Measurements from ENCODE around the gene ASTL.
"Not testable (repeated sequence)": the region's sequence is repeated elsewhere in the genome, so short reads cannot be mapped to it uniquely, and the experiment has no call there.

The ASTL gene

DNA sequence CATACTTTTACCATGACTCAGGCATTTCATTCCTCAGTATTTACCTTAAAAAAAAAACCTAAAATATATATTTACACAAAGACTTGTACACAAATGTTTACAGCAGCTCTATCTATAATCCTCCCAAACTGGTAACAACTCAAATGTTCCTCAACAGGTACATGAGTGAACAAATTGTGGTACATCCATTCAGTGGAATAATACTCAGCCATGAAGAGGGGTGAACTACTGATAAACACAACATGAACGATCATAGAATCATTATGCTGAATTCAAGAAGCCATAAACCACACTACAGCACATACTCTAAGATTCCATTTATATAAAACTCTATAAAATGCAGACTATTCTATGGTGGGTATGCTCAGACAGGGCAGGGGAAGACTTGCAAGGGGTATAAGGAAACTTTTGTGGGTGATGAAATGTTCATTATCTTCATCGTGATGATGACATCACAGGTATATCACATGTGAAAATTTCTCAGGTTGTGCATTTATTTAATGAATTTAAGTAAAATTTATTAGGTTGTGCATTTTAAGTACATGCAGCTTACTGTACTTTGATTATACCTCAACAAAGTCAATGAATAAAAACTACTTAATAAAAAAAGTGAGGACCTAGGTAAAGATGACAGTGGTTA is 31.7 kb upstream of the ASTL start:
- H3K4me3 ChIP-seq (ENCODE audit: low read depth, low read length) = no peak overlapping the region
- TF ChIP-seq, protein P1, sequence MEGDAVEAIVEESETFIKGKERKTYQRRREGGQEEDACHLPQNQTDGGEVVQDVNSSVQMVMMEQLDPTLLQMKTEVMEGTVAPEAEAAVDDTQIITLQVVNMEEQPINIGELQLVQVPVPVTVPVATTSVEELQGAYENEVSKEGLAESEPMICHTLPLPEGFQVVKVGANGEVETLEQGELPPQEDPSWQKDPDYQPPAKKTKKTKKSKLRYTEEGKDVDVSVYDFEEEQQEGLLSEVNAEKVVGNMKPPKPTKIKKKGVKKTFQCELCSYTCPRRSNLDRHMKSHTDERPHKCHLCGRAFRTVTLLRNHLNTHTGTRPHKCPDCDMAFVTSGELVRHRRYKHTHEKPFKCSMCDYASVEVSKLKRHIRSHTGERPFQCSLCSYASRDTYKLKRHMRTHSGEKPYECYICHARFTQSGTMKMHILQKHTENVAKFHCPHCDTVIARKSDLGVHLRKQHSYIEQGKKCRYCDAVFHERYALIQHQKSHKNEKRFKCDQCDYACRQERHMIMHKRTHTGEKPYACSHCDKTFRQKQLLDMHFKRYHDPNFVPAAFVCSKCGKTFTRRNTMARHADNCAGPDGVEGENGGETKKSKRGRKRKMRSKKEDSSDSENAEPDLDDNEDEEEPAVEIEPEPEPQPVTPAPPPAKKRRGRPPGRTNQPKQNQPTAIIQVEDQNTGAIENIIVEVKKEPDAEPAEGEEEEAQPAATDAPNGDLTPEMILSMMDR (IDR thresholded peaks at IDR 0.05; ENCODE audit: control insufficient read depth, extremely low read depth, insufficient read depth) = no peak
- no peak for DNase-seq (ENCODE audit: low read depth)

DNA sequence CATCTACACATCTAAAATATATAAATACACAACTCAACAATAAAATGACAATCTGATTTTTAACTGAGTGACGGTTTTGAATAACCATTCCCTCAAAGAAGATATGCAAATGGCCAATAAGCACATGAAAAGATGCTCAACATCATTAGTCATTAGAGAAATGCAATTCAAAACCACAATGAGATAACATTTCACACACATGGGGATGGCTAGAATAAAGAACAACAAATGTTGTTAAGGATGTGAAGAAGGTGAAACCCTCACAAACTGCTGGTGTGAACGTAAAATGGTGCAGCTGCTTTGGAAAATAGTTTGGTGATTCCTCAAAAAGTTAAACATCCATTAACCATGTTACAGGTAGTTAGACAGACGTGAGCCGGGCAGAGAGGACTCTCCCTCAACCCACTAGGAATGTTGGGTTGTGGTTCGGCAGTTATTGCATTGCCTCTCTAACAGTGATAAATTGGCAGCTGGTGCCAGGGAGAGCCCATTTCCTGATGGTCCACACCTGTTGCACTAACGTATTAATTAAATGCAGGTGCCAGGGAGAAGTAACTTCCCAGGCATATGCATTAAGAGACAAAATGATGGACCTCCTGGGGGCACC is 29.2 kb upstream of the ASTL start:
- TF ChIP-seq, protein P1 (IDR thresholded peaks at IDR 0.05; ENCODE audit: control insufficient read depth, extremely low read depth, insufficient read depth) = no peak
- no peak overlapping the region for H3K4me3 ChIP-seq (ENCODE audit: low read depth, low read length)
- DNase-seq (ENCODE audit: low read depth) = no peak

DNA sequence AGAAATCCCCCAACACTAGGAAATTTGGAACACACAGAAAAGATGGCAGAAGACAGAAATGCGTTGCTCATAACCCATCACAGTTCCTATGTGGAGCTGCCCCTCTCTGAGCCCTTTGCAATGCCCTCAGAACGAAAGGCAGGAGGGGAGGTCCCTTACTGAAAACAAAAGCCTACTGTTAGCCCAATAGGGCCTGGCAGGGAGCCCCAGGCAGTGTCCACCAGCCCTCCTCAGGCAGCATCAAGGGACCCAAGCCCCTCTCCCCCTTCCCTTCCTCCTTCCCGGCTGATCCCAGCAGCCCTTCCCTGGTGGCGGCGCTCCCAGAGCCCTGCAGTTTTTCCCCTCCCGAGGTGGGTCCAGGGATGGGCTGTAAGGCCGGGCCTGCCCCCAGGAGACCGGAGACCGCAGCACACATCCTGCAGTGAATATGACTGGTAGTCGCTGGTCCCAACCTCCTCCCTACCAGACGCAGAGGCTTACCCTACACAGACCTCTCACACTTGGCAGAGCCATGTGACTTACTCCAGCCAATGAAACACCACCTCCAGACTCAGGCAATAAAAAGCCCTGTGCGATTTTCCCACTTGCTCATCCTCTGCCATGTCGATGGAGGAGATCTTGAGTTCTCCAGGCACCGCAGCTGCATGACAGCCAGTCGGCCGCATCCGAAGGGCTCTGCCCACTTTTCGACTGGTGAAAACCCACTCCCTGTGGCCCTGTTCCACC is 26.3 kb upstream of the ASTL start:
- no peak overlapping the region for H3K4me3 ChIP-seq (ENCODE audit: low read depth, low read length)
- TF ChIP-seq, protein P1 (IDR thresholded peaks at IDR 0.05; ENCODE audit: control insufficient read depth, extremely low read depth, insufficient read depth) = no peak
- DNase-seq (ENCODE audit: low read depth) = no peak

DNA sequence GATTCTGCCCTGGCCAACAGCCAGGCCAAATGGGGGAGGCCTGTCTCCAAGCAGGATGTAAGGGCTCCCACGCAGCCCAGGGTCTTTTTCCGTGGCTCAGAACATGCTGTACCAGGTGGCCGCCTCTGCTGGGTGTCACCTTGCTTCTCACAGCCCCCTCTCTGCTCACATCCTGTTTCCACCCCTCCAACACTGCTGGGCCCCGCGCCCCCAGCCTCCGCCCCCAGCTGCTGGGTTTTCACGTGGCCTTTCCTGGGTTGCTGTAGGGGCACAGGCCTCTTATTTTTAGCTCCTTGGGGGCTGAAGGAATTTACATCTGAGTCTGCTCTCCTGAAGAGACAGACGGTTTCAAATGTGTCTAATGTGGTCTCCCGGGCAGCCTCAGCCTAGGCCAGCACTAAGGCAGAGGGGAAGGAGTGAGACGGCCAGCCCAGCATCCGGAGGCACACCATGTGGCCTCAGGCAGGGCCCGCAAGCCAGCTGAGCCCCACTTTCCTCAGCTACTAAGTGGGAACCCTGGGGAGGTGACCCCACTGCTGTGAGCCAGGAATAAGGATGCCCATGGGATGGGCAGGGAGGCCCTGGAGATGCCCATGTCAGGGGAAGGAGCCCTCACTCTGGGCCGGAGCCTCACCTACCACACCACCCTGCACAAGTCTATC is 25.6 kb upstream of the ASTL start:
- no peak for DNase-seq (ENCODE audit: low read depth)
- H3K4me3 ChIP-seq (ENCODE audit: low read depth, low read length) = no peak overlapping the region
- TF ChIP-seq, protein P1 (IDR thresholded peaks at IDR 0.05; ENCODE audit: control insufficient read depth, extremely low read depth, insufficient read depth) = no peak

DNA sequence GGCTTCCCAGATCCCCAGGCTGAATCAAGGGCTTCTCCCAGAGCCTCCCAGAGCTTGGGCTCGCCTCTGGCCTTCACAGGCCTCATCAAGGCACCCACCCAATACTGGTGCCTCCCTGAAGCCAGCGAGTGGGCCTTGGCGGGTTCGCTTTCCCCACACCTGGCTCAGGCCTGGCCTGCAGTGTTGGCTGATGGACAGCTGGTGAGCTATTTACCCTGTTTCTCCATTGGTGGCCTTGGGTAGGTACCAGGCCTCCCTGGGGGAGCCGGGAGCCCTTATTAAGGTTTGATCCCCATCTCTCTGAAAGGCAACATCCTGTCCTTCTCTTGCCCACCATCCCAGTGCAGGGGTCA is 25.1 kb upstream of the ASTL start:
- H3K4me3 ChIP-seq (ENCODE audit: low read depth, low read length) = no peak overlapping the region
- DNase-seq (ENCODE audit: low read depth) = no peak
- TF ChIP-seq, protein P1 (IDR thresholded peaks at IDR 0.05; ENCODE audit: control insufficient read depth, extremely low read depth, insufficient read depth) = no peak

DNA sequence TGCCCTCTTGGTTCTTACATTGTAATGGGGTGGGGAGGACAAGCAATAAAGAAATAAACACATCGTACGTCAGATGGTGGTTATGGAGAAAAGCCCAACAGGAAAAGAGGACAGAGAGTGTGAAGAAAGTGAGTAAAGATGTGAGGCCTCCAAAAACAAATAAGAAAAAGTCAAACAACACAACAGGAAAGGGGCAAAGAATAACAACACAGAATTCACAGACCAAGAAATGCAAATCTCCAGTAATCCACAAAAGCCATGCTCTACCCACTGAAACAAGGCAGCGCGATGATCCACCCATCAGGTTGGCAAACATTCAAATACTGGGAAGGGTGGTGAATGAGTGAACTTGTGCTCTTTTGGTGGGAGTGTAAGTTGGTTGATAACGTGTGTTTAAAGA is 23.6 kb upstream of the ASTL start:
- no peak overlapping the region for H3K4me3 ChIP-seq (ENCODE audit: low read depth, low read length)
- TF ChIP-seq, protein P1 (IDR thresholded peaks at IDR 0.05; ENCODE audit: control insufficient read depth, extremely low read depth, insufficient read depth) = no peak
- no peak for DNase-seq (ENCODE audit: low read depth)

DNA sequence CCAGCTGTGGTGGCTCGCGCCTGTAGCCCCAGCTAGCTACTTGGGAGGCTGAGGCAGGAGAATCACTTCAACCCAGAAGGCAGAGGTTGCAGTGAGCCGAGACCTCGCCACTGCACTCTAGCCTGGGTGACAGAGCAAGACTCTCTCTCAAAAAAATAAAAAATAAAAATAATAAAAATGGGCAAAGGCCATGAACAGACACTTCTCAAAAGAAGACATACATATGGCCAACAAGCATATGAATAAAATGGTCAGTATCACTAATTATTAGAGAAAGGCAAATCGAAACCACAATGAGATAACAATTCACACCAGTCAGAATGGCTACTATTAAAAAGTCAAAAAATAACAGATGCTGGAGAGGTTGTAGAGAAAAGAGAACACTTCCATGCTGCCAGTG is 22.1 kb upstream of the ASTL start:
- not testable (repeated sequence) for H3K4me3 ChIP-seq (ENCODE audit: low read depth, low read length); DNase-seq (ENCODE audit: low read depth)

Measured in LNCaP clone FGC (cell line).